ENCODE data around the gene RBM15.

The RBM15 gene

DNA sequence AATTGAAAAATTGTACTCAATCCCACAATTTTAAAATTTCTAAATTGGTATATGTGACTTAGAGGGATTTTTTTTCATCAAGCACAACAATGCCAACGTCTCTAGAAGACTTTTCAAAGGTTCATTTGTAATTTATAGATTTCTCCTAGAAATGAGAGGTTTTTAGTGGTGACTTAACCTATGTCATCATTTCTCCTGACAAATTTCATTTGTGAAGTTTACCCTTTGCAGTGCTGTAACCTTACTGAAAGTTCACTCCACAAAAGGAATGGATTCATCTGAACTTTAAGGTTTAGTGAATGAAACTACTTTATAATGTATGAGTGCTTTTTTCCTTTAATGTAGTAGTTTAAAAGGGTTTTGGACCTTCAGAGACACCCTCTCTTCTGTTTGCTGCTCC, 16.1 kb downstream of the RBM15 start:
- DNase-seq, result no peak

DNA sequence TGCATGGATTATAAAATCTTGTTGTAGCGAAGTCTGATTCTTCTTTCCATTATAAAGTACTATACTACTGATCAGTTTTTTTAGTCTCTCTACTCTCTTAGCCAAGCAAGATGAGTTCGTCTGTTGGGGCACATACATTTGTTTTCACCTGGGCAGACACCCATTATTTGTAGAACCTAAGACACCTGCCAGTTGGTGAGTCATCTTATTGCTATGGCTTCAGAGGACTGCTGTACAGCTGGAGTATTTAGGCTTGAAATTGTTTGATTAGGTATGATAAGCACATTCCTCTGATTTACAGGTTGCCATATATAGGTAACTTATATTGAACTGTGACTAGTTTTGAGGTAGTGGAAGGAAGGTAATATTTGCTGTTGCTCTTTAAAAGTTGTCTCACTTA, 17.2 kb downstream of the RBM15 start:
- no peak for DNase-seq

DNA sequence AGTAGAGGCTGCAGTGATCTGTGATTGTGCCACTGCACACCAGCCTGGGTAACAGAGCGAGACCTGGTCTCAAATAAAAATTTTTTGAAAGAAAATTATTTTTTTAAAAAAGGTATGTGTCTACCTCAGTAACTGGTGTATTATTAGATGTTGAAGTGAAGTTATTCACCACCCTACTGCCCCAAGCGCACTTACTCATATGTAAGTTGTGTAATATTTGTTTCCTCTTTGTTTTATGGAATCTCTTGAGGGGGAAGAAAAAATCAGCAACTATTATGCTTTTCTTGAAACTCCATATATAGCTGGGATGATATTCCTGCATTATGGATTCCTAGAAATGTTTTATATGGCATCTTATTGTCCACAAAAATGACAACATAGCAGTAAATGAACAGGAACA, 21.3 kb downstream of the RBM15 start:
- DNase-seq, result no peak

DNA sequence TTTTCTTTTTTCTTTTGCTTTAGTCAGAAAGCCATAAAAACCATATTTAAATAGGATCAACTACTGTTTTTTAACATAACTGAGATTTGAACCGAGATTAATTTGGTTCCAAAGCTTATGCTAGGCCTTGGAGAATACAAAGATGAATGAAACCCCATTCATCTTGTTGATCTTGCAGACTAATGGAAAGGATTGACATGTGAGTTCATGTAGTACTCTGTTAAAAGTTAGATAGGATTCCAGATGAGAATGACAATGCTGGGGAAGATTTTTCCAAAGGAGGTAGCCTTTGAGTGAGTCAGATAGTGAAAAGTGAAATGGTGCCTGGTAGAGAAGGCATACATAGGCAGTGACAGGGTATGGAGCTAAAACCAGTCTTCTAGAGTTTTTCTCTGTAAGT, 22.7 kb downstream of the RBM15 start:
- DNase-seq, result no peak

DNA sequence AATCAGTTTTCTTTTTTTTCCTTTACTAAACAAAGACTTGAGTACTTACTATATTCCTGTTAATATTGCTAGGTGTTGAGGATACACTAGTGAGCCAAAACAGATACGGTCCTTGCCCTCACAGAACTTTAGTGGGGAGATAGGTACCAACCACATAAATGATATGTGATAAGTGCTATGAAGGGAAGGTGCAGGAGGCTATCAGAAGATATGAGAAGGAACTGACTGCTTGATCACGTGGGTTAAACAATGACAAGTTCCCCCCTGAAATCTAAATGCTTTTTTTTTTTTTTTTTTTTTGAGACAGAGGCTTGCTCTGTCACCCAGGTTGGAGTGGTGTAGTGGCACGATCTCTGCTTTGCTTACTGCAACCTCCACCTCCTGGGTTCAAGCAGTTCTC, 25.0 kb downstream of the RBM15 start:
- no peak for DNase-seq

DNA sequence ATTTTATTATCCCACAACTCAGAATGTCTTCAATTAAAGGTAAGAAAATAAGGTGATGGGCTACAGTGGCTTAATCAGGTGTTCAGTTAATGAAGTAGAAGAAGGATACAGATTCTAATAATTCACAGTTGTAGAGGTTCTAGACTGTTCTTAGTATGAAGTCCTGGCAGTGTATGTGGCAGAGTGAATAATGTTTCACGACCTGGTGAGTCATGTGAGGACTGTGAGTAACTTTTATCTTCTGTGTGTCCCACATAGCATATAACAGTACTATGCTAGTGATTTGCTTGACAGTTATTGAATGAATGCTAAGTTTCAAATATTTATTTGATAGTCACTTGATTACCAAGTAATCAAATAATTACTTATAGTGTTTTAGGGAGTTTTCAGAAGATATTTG, 31.6 kb downstream of the RBM15 start:
- DNase-seq, result no peak

DNA sequence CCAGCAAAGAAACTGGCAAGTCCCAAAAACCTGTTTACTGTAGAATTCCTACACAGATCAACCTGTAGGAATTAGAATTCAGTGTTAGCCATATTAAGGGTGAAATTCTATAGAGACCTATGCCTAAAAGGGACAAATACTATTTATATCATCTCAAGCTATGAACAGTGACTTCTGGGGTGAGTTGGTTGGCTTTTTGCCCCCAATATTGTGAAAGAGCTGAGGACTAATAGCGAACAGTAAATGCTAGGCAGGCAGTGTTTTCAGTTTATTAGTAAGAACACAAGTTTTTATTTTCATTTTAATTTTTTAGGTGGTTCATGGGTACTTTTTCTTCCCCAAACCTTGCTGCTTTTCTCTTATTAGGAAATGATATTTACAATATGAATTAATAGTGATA, 36.3 kb downstream of the RBM15 start:
- DNase-seq, result no peak

DNA sequence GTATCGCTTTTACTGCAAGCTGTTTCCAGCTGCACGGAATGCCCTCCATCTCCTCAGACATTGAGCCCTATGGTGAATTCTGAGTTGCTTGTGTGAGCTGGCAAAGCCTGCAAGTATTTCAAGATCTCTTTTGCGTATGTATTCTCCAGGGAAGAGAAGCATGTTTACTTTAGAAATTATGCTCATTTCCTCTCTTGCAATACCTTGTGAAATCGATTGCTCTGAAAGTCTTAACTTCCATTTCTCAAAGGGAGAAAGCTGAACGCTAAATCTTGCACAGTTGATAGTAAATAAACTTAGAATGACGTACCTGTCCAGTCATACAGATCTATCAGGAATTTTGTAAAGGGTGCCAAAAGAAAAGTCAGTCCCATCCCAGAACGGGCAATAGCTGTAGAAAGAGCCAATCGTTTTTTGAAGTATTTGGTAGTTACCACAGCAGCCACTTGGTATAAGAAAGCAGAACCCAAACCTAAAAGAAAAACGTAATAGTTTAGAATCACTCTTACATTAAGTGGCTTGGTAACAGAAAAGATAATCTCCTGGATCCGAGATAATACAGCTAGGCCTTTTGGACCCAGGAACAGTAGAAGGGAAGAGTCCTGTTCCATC, 41.6 kb downstream of the RBM15 start:
- DNase-seq, result peak; percentile 37 to 38

DNA sequence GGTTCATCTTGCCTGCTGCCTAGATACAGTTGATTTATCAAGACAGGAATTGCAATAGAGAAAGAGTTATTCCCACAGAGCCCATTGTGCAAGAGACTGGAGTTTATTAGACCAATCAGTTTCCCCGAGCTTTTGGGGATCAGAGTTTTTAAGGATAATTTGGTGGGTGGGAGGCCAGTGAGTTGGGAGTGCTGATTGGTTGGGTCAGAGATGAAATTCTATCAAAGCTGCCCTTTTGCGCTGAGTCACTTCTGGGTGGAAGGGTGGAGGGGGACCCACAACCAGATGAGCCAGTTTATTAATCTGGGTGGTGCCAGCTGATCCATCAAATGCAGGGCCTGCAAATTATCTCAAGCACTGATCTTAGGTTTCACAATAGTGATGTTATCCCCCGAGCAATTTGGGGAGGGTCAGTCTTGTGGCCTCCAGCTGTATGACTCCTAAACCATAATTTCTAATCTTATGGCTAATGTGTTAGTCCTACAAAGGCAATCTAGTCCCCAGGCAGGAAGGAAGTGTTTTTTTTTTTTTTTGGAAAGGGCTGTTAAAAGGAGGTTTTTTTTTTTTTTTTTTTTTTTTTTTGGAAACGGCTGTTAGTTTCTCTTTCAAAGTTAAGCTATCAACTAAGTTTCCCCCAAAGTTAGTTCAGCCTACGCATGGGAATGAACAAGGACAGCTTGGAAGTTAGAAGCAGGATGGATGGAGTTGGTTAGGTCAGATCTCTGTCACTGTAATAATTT, 44.2 kb downstream of the RBM15 start:
- peak in 1 of 2 experiments; percentile 25 for DNase-seq

DNA sequence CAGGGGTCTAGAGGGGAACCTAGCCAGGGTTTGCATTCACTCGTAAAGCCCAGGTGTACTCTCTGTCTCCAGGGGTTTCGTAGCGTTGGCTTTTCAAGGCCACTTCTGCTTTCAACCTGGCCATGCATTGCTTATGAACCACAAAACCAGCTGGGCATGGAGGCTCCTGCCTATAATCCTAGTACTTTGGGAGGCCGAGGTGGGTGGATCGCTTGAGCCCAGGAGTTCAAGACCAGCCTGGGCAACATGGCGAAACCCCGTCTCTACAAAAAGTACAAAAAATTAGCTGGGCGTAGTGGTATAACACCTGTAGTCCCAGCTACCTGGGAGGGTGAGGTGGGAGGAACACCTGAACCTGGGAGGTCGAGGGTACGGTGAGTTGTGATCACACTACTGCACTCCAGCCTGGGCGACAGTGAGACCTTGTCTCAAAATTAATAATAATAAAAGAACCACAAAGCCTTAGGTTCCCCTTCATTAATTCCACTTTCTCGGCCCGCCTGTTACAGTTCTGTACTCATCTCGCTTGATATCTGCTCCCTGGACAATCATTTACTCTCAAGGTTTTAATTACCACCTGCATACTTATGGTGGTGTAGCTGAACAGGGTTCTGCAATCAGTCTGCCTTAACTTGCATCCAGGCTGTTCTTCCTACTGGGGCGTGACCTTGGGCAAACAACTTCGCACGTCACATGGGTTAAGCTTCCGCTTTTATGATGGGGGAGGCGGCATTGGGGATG, 45.6 kb downstream of the RBM15 start:
- no peak for DNase-seq

DNA sequence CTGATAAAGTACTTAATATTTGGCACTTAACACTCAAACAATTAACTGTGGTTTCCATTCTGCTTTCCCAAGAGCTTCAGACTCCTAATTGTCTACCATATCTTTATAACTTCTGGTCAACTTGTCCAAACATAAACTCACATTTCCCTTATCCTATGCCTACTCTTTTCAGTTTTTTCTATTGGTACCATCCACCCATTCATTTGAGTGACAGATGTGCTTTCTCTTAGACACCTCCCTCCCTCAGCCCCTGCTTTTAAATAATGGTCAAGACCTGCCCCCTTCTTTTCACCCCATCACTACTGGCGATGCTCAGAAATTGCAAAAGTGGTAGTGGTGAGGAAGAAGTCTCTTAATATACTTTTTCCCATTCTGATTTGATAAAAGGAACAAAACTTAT, 46.2 kb downstream of the RBM15 start:
- no peak for DNase-seq

DNA sequence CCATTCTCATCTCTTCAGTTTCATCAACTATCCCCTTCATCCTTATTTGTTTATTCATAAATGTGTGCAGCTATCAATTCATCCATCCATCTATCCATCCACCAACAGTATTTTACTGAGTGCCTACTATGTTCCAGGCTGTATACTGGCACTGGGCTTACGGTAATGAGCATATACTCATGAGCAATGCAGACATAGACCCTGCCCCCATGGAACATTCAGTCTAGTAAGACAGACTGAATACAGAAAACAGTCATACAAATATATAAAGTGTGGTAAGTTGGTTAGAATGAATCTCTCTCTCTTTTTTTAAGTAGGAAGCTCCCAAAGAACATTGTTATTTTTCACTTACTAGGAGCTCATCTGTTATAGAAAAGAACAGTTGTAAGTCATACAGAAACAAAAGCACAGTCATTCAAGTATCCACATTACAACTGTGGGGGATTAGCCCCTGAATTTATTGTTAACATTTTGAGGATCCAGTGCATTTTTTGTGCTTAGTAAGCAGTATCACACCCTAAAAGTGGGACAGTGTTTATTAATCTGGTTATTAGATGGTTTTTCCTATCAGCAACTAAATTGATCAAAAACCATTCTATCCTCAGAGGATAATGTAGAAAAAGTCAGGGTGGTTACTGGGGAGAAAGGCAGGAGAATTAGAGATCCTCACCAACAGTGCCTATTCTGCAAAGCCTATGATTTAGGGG, 48.0 kb downstream of the RBM15 start:
- no peak for DNase-seq

DNA sequence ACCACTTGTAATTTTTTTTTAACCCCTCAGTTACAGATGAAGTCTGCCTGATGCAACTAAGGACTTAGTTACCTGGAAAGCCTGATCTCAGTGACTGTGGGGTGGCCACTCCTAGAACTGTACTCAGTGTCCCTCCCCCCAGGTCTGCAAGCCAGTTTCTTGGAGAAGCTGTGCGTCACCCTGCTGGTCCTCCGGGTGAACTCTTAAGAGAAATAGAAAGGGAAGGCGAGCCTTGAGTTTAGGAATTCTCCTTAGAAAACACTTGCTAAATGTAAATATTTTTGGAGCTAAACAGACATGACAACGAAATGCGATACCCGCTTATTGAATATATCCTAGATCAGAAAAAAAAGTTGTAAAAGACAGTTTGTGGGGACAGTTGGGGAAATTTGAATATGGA, 50.9 kb downstream of the RBM15 start:
- DNase-seq, result no peak

DNA sequence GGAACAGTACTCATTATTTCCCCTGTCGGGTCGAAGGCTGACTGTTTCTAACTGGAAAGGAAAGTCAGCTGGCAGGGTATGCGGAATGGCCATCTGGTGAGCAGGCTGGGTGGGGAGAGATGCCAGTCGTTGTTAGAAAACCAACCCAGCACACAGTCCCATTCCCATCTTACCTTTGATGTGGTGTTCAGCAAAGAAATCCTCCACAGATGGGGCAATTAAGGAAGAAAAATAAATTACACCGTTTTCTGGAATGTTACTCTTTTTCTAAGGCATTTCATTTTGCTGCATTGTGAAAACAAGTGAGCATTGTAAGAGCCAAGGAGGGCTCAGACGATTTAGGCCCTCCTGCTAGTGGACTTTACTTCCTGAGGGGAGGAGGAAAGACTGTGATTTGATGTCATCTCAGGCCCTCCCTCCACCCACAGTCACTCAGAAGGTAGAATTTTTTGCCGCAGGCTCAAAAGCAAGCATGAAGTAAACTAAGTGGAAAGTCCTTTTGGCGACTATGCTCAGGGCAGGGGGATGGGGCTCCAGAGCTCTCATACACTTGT, 51.6 kb downstream of the RBM15 start, which contains the start of gene SLC16A4:
Gene SLC16A4, minus strand, starts transcription at position 335 of the 554 bp plus-strand sequence. CDS start 1,703 bp downstream, outside the sequence.
- no peak for DNase-seq

DNA sequence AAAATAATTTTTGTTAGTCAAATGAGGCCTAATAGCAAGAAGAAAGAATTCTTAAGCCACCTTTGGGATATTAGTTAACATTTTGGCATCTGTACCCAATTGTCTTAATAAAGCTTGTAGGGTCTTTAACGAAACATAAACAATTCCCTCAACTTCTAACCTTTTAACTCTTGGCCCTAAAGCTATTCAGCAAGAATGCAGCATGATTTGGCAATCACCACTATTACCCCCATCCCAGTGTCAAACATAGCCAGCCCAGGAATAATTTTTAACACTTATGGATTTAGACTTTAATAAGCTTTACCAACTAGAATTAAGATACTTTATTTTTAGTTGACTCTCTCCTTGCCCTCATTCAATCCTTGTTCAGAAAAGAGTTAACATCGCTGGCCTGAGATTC, 54.1 kb downstream of the RBM15 start:
- DNase-seq, result no peak

DNA sequence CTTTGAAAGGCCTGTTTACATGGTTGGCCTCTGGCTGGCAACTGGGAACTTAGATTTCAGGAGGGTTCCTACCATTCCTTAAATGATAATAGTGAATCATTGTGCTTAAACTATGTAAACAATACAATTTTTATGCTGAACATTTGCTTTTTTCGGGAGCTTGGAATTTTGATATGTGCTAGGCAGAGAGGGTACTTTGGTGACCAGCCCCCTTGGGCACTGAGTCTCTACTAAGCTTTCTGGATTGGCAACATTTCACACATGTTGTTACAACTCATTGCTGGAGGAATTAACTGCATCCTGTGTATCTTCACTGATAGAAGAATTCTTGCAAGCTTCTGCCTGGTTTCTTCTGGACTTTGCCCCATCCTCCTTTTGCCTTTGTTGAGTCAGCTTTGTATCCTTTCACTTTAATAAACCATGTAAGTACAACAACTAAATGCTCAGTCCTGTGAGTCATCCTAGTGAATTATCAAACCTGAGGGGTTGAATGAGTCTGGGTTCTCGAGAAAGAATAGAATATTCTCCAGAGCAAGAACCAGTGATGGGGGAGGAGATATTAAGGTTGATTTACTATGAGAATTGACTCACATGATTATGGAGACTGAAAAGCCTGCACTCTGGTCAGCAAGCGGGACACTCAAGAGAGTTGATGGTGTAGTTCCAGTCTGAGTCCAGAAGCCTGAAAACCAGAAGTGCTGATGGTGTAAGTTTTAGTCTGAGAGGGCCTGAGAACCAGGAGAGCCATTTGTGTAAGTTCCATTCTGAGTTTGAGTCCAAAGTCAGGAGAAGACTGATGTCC, 54.7 kb downstream of the RBM15 start:
- DNase-seq, result no peak

DNA sequence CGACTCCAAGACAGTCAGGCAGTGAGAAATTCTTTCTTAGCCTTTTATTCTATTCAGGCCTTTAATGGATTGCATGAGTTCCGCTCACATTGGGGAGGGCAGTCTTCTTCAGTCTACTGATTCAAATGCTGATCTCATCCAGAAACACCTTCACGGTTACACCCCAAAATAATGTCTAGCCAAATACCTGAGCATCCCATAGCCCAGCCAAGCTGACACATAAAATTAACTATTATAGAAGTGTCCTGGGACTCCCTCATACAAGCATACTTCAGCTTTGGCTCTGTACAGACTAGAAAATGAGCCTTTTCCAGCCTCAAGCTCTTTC, 55.3 kb downstream of the RBM15 start:
- DNase-seq, result no peak
